K562 (cell line): ENCODE results near the gene RBM28. TPM values are rescaled to one million over a fixed set of nuclear protein-coding genes. Genes with fewer than 3 reads are reported as not detected.
"Not testable (repeated sequence)": the region's sequence is repeated elsewhere in the genome, so short reads cannot be mapped to it uniquely, and the experiment has no call there.

Experiments
- ATAC-seq: fragments of 200-7000 bp; cut with Tn5 transposase; 3 replicates; pipeline ENCODE4 v1.9.1; 2020; ENCODE audit warnings: moderate library complexity
- BruUV-seq: library from RNA; stranded (reverse); fragments of 400-500 nt; replicated peaks from 2 replicates; lab custom pipeline; 2021; lab: Mats Ljungman, UMichigan
- CTCF ChIA-PET: fragments of 300-600 bp; formaldehyde crosslinking; extraction: SDS; loops from one replicate; lab custom pipeline; 2021; ENCODE audit warnings: low intra/inter-chr PET ratio; lab: Yijun Ruan, JAX
- POLR2A ChIA-PET: fragments of 300-600, 350-650 bp; sonication (Branson Sonifier 250); formaldehyde crosslinking; extraction: SDS; loops from one replicate; lab custom pipeline; 2021; ENCODE audit warnings: antibody characterized with exemption, inconsistent platforms; lab: Yijun Ruan, JAX
- DNase-seq, 4 experiments: peaks; one replicate each; pipeline versions ENCODE4 v3.0.0 to v3.0.0-alpha.2; 2011 to 2018; ENCODE audit warnings: low spot score in 3 of 4, mixed read lengths in 3 of 4; ENCODE audit errors: extremely low read depth in 1 of 4
- FAIRE-seq: peaks from 2 replicates; lab custom pipeline; 2011; peaks lifted over from hg19 to GRCh38; lab: Jason Lieb, UNC
- H2AFZ ChIP-seq: 2 replicates; pipeline ENCODE4 v1.6.0; 2011; ENCODE audit warnings: low read depth, low read length, control low read depth, inconsistent platforms
- H3K27ac ChIP-seq: fragments of 200-600 bp; 3 replicates; pipeline ENCODE4 v1.8.0; 2011; ENCODE audit warnings: low read depth, mild to moderate bottlenecking, control low read depth, inconsistent platforms, low read length, moderate library complexity, mixed read lengths; ENCODE audit errors: extremely low read depth
- H3K27me3 ChIP-seq, 2 experiments: fragments of 300-600 bp in 1 of 2; 2 replicates in 1 of 2; 3 replicates in 1 of 2; pipeline versions ENCODE4 v1.6.0 to v1.8.0; 2011; ENCODE audit warnings: inconsistent platforms in 2 of 2, low read length in 2 of 2, mild to moderate bottlenecking in 1 of 2, mixed read lengths in 1 of 2, moderate library complexity in 1 of 2; ENCODE audit not compliant: control insufficient read depth in 2 of 2, insufficient read depth in 2 of 2
- H3K36me3 ChIP-seq: fragments of 300-600 bp; 3 replicates; pipeline ENCODE4 v1.8.0; 2011; ENCODE audit warnings: mild to moderate bottlenecking, low read length, inconsistent platforms; ENCODE audit not compliant: control insufficient read depth, insufficient read depth
- H3K4me1 ChIP-seq, 2 experiments: fragments of 200-600 bp in 1 of 2; replicated peaks in 1 of 2; 2 replicates in 1 of 2; 3 replicates in 1 of 2; pipeline versions ENCODE4 v1.5.1 to v1.8.0; 2011; ENCODE audit warnings: inconsistent platforms in 2 of 2, low read length in 2 of 2, mild to moderate bottlenecking in 1 of 2, mixed read lengths in 1 of 2, moderate library complexity in 1 of 2; ENCODE audit not compliant: control insufficient read depth in 2 of 2, insufficient read depth in 2 of 2
- H3K4me2 ChIP-seq: 2 replicates; pipeline ENCODE4 v1.6.1; 2011; ENCODE audit warnings: low read length, control low read depth, inconsistent platforms, mixed read lengths; ENCODE audit not compliant: insufficient read depth
- H3K4me3 ChIP-seq: fragments of 200-600 bp; sonication (generic), shearing (Covaris generic); 2 replicates; pipeline ENCODE4 v1.5.1; 2016; ENCODE audit warnings: control low read depth, inconsistent platforms
- H3K79me2 ChIP-seq: fragments of 200-600 bp; 3 replicates; pipeline ENCODE4 v1.8.0; 2011; ENCODE audit warnings: low read length, inconsistent platforms; ENCODE audit not compliant: control insufficient read depth, insufficient read depth
- H3K9ac ChIP-seq, 2 experiments: 2 replicates each; pipeline versions ENCODE4 v1.6.0 to v1.6.1; 2011; ENCODE audit warnings: low read depth in 2 of 2, low read length in 2 of 2, control low read depth in 1 of 2, inconsistent platforms in 1 of 2, mild to moderate bottlenecking in 1 of 2, mixed read lengths in 1 of 2; ENCODE audit not compliant: insufficient read depth in 1 of 2
- H3K9me1 ChIP-seq: one replicate; pipeline ENCODE4 v1.6.0; 2011; ENCODE audit warnings: inconsistent platforms, mild to moderate bottlenecking, low read length, moderate library complexity; ENCODE audit not compliant: control insufficient read depth, insufficient read depth
- H3K9me3 ChIP-seq: replicated peaks from 2 replicates; pipeline ENCODE4 v1.5.1; 2011; ENCODE audit warnings: low read depth, low read length, inconsistent platforms; ENCODE audit not compliant: control insufficient read depth, insufficient read depth
- H4K20me1 ChIP-seq: replicated peaks from 2 replicates; pipeline ENCODE4 v1.6.1; 2011; ENCODE audit warnings: low read length, inconsistent platforms, mixed read lengths; ENCODE audit not compliant: control insufficient read depth, insufficient read depth
- ATF2 ChIP-seq: sonication (generic); formaldehyde crosslinking; IDR thresholded peaks from 2 replicates; pipeline ENCODE4 v1.8.1; 2022; ENCODE audit warnings: missing genetic modification reagents
- HDAC6 ChIP-seq: IDR thresholded peaks from 2 replicates; pipeline ENCODE4 v1.6.1; 2012; ENCODE audit warnings: low read depth, mild to moderate bottlenecking, control low read depth, inconsistent platforms, low read length, moderate library complexity
- L3MBTL2 ChIP-seq: fragments of 450-650 bp; IDR thresholded peaks from 2 replicates; pipeline ENCODE4 v1.6.1; 2016; ENCODE audit warnings: mild to moderate bottlenecking, moderate library complexity
- MED1 ChIP-seq: sonication (generic); formaldehyde crosslinking; IDR thresholded peaks from 2 replicates; pipeline ENCODE4 v1.8.1; 2023; ENCODE audit warnings: missing genetic modification reagents, borderline replicate concordance
- NR3C1 ChIP-seq: sonication (generic); formaldehyde crosslinking; IDR thresholded peaks from 2 replicates; pipeline ENCODE4 v1.8.1; 2022; ENCODE audit warnings: missing genetic modification reagents
- RBM25 ChIP-seq: fragments of 200-400 bp; formaldehyde crosslinking; IDR thresholded peaks from 2 replicates; pipeline ENCODE4 v1.6.1; 2018; ENCODE audit warnings: low read length, low read depth, moderate library complexity; ENCODE audit not compliant: severe bottlenecking
- SMC3 ChIP-seq: conservative IDR thresholded peaks from 2 replicates; pipeline ENCODE4 v1.6.1; 2011; ENCODE audit warnings: low read depth, low read length, improper control_type of control experiment; ENCODE audit not compliant: insufficient read depth
- TCF7 ChIP-seq: sonication (generic); IDR thresholded peaks from 2 replicates; pipeline ENCODE4 v1.6.1; 2016; ENCODE audit warnings: antibody characterized with exemption, borderline replicate concordance
- U2AF2 ChIP-seq: fragments of 200-400 bp; formaldehyde crosslinking; optimal IDR thresholded peaks from 2 replicates; pipeline ENCODE3; 2017; ENCODE audit warnings: low read depth, mild to moderate bottlenecking, low read length
- ZNF77 ChIP-seq: fragments of 250-450 bp; sonication (Bioruptor Pico); IDR thresholded peaks from 2 replicates; pipeline ENCODE4 v1.5.0; 2020
- ZSCAN32 ChIP-seq: fragments of 450-650 bp; formaldehyde crosslinking; IDR thresholded peaks from 2 replicates; pipeline ENCODE4 v1.4.0; 2020; ENCODE audit warnings: mild to moderate bottlenecking, moderate library complexity
- WGBS: fragments of 100-300 bp; shearing (Covaris generic); methylation state at CpG from one replicate; pipeline ENCODE4 v1.1.6; 2016; ENCODE audit warnings: low coverage, mixed read lengths; ENCODE audit not compliant: insufficient coverage; ENCODE audit errors: missing lambda C conversion rate; 5-methylcytosine and 5-hydroxymethylcytosine counted together
- in situ Hi-C: fragments of 300-500 bp; cut with MboI; formaldehyde crosslinking; loops from 4 replicates; pipeline ENCODE4 v1.15.0; 2018; ENCODE audit warnings: inconsistent platforms, mixed read lengths
- intact Hi-C: fragments of 100-400 bp; cut with micrococcal nuclease; formaldehyde crosslinking; loops from 2 replicates; pipeline ENCODE4 v1.14.2; 2022
- polyA plus RNA-seq, 8 experiments: library from polyadenylated mRNA; depleted of rRNA in 4 of 8; stranded (reverse) in 5 of 8; unstranded in 3 of 8; fragments of >200 nt; fragmentation: Nextera tagmentation in 2 of 8; fragmentation: Illumina TruSeq in 1 of 8; extraction: Ambion mirVana in 2 of 8; extraction: Trizol in 1 of 8; gene quantifications; 2 replicates each; pipeline versions ENCODE4 v1.2.1 to v1.2.3, GENCODE V29; 2011 to 2014; ENCODE audit warnings: inconsistent platforms in 1 of 8, missing spikeins in 1 of 8
- total RNA-seq, 7 experiments: library from RNA; depleted of rRNA in 6 of 7; stranded (reverse); fragments of >200 nt in 6 of 7; fragmentation: Illumina TruSeq in 2 of 7; extraction: Trizol in 2 of 7; gene quantifications; 2 replicates each; pipeline versions ENCODE4 v1.2.1 to v1.2.3, GENCODE V29; 2011 to 2021; ENCODE audit warnings: low replicate concordance in 1 of 7
- TF ChIP-seq, protein P1 (sequence below): fragments of 250-450 bp; sonication (Bioruptor Pico); IDR thresholded peaks from 2 replicates; pipeline ENCODE4 v1.4.0; 2020; ENCODE audit warnings: mild to moderate bottlenecking

RBM28 gene
- total and polyA plus RNA-seq, 9 of the 15 experiments (the other 6 are each of a cell fraction or from before 2014, with no cell fraction given): 65.8 to 213 (median 138) TPM

GRCh38 chr7:128298004-128298403 is 45.7 kb downstream of the RBM28 start:
- H2AFZ ChIP-seq, H3K9me1 ChIP-seq, H3K36me3 ChIP-seq, H3K4me2 ChIP-seq, intact Hi-C loops: not testable (repeated sequence)
- 0 out of 2 replicates have a peak, but pooled peaks have one; percentile 12 for TF ChIP-seq L3MBTL2
- TF ChIP-seq, all 486 proteins: peak for 1; not testable (repeated sequence) for 485
- in situ Hi-C loops, H3K27me3 ChIP-seq, H3K4me3 ChIP-seq, CTCF ChIA-PET, H3K4me1 ChIP-seq, FAIRE-seq, H4K20me1 ChIP-seq, H3K79me2 ChIP-seq, H3K27ac ChIP-seq, H3K9ac ChIP-seq, DNase-seq, ATAC-seq, H3K9me3 ChIP-seq, BruUV-seq: not testable (repeated sequence)
- POLR2A ChIA-PET: interaction anchor here (0.6 kb wide), 1 partner anchor 195 kb away, joined by 4 read pairs; no protein-coding TSS in a partner anchor
- WGBS: 91% methylated on average over 5 of the region's 7 CpGs

DNA sequence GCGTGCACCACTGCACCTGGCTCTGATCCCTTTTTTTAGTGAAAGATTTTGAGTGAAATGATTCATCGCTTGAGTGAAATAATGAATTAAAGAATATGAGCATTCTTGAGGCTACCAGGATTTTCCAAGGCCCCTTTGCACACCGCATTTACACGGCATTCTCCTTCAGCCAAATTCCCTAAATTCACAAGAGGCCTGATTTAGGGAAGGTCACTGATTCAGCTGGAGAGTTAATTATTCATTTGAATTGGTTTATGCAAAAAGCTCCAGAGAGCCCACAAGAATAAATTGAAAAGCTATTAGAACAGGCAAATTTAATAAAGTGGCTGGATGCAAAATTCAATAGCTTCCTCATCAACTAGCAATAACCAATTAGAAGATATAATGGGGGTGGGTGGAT is 56.2 kb downstream of the RBM28 start:
- in situ Hi-C loops: no loop called here
- peaks cover 2% of the 10 kb centered on the region; the same call in 1 of the 3 replicates for H3K36me3 ChIP-seq
- H3K79me2 ChIP-seq: no peaks in the 10 kb centered on the region
- ChIA-PET CTCF (no interaction called here), POLR2A (interaction anchor here (1.1 to 1.5 kb wide), 2 partner anchors 19 to 21 kb away, joined by 3 to 4 read pairs; no protein-coding TSS in a partner anchor)
- H4K20me1 ChIP-seq: no peaks in the 10 kb centered on the region
- no peak overlapping the region for H3K4me3 ChIP-seq
- no peak overlapping the region for H3K27ac ChIP-seq
- BruUV-seq: no TSS peak
- WGBS: 62% methylated on average over 4 of the region's 4 CpGs
- FAIRE-seq (no peak), DNase-seq (no peak), ATAC-seq (no peak)
- H3K9ac ChIP-seq: no peak overlapping the region
- H2AFZ ChIP-seq: no peak overlapping the region
- H3K9me1 ChIP-seq: no peaks in the 10 kb centered on the region
- intact Hi-C loops: no loop called here
- peaks cover 15 to 32% of the 10 kb centered on the region in 2 experiments; a peak in 4 of 5 replicates for H3K27me3 ChIP-seq
- peaks cover 1% of the 10 kb centered on the region; the same call in 1 of the 2 replicates for H3K9me3 ChIP-seq
- no peaks in the 10 kb centered on the region for H3K4me1 ChIP-seq
- H3K4me2 ChIP-seq: no peak overlapping the region
- TF ChIP-seq SMC3: no peak
- TF ChIP-seq, protein P1, sequence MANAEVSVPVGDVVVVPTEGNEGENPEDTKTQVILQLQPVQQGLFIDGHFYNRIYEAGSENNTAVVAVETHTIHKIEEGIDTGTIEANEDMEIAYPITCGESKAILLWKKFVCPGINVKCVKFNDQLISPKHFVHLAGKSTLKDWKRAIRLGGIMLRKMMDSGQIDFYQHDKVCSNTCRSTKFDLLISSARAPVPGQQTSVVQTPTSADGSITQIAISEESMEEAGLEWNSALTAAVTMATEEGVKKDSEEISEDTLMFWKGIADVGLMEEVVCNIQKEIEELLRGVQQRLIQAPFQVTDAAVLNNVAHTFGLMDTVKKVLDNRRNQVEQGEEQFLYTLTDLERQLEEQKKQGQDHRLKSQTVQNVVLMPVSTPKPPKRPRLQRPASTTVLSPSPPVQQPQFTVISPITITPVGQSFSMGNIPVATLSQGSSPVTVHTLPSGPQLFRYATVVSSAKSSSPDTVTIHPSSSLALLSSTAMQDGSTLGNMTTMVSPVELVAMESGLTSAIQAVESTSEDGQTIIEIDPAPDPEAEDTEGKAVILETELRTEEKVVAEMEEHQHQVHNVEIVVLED: no peak
- no peak for TF ChIP-seq ZSCAN32 (CRISPR knock-in tag)
- no peak for TF ChIP-seq U2AF2
- no peak for TF ChIP-seq RBM25
- no peak for TF ChIP-seq HDAC6
- TF ChIP-seq MED1 (CRISPR knock-in tag): no peak
- TF ChIP-seq TCF7: no peak
- TF ChIP-seq ZNF77 (CRISPR knock-in tag): no peak
- TF ChIP-seq NR3C1 (CRISPR knock-in tag): no peak
- no peak for TF ChIP-seq ATF2 (CRISPR knock-in tag)
